Upper lobe of left lung (tissue), 6 donors: ENCODE measurements around the gene ADCY9. TPM values are rescaled to one million over a fixed set of nuclear protein-coding genes. Genes with fewer than 3 reads are reported as not detected.
"Not testable (repeated sequence)": the region's sequence is repeated elsewhere in the genome, so short reads cannot be mapped to it uniquely, and the experiment has no call there.

Experiments
- ATAC-seq, 2 donors: fragments of 200-7000 bp; cut with Tn5 transposase; one replicate each; pipeline ENCODE4 v1.9.1; 2022; ENCODE audit warnings: mild to moderate bottlenecking in 2 of 2, moderate library complexity in 2 of 2; ENCODE audit not compliant: low FRiP score in 2 of 2
- DNase-seq, 2 donors: peaks; one replicate each; pipeline ENCODE4 v3.0.0-alpha.2; 2019 to 2020
- H3K27ac ChIP-seq, 4 donors: fragments of 200-600 bp; sonication (generic); one replicate each; pipeline ENCODE4 v1.5.1; 2016 to 2019
- H3K27me3 ChIP-seq, 4 donors: fragments of 200-600 bp; sonication (generic); one replicate each; pipeline ENCODE4 v1.5.1; 2017 to 2019
- H3K36me3 ChIP-seq, 4 donors: fragments of 200-600 bp; sonication (generic); one replicate each; pipeline ENCODE4 v1.5.1; 2016 to 2019
- H3K4me1 ChIP-seq, 4 donors: fragments of 200-600 bp; sonication (generic); one replicate each; pipeline ENCODE4 v1.5.1; 2018 to 2019
- H3K4me3 ChIP-seq, 4 donors: fragments of 200-600 bp; sonication (generic); one replicate each; pipeline ENCODE4 v1.5.1; 2017 to 2019; ENCODE audit warnings: mild to moderate bottlenecking in 2 of 4, moderate library complexity in 1 of 4
- H3K9me3 ChIP-seq, 4 donors: fragments of 200-600 bp; sonication (generic); one replicate each; pipeline ENCODE4 v1.5.1; 2018 to 2019
- CTCF ChIP-seq, 6 experiments: fragments of 450-650 bp in 4 of 6; fragments of 200-600 bp in 2 of 6; sonication (generic) in 2 of 6; IDR thresholded peaks; one replicate each; pipeline ENCODE4 v1.5.1; 2016 to 2019; ENCODE audit warnings: antibody characterized with exemption in 6 of 6
- EP300 ChIP-seq, 4 donors: sonication (generic); formaldehyde crosslinking; IDR thresholded peaks; one replicate each; pipeline ENCODE4 v1.5.1; 2017; ENCODE audit warnings: antibody characterized with exemption in 4 of 4, control low read depth in 2 of 4
- POLR2A ChIP-seq, 4 donors: fragments of 450-650 bp; IDR thresholded peaks; one replicate each; pipeline ENCODE4 v1.5.1; 2016 to 2017; ENCODE audit warnings: antibody characterized with exemption in 4 of 4, mild to moderate bottlenecking in 2 of 4
- POLR2AphosphoS5 ChIP-seq, 2 donors: sonication (generic); formaldehyde crosslinking; IDR thresholded peaks; one replicate each; pipeline ENCODE4 v1.5.1; 2017; ENCODE audit warnings: antibody characterized with exemption in 2 of 2
- WGBS, 2 donors: methylation state at CpG; one replicate each; pipeline ENCODE4 v1.1.5; 2017 to 2018; 5-methylcytosine and 5-hydroxymethylcytosine counted together
- total RNA-seq, 6 donors: library from RNA; depleted of rRNA in 4 of 6; stranded (reverse); fragments of >200 nt in 4 of 6; gene quantifications; one replicate each; pipeline versions ENCODE4 v1.1.0 to v1.2.1, GENCODE V29; 2016 to 2021
- donor health status: DM: no; HTN: no; CAD: no; lungs with moderate emphysema.
- donor health status: DM: no; HTN: yes; CAD: no; lungs with severe emphysema.

Gene ADCY9
- total RNA-seq, 6 donors from 2014 or later = 46.0 to 80.7 (median 68.4) TPM

- 91% methylated on average over 4 of the region's 4 CpGs for WGBS, 2 donors
- ATAC-seq = no peak
- H3K9me3 ChIP-seq = no peaks in the 10 kb centered on the region
- no peaks in the 10 kb centered on the region for H3K27me3 ChIP-seq
- TF ChIP-seq CTCF (IDR thresholded peaks at IDR 0.05) (no peak), POLR2AphosphoS5 (IDR thresholded peaks at IDR 0.05) (no peak), POLR2A (IDR thresholded peaks at IDR 0.05) (no peak), EP300 (IDR thresholded peaks at IDR 0.05) (no peak)
- no peak overlapping the region for H3K4me3 ChIP-seq
- no peaks in the 10 kb centered on the region for H3K4me1 ChIP-seq
- no peak for DNase-seq
- H3K36me3 ChIP-seq = no peaks in the 10 kb centered on the region
- H3K27ac ChIP-seq = no peak overlapping the region
Observed at GRCh38 chr16:4157376-4157825, 41.2 kb upstream of the ADCY9 start.

- H3K27me3 ChIP-seq, H3K36me3 ChIP-seq, H3K4me3 ChIP-seq, H3K4me1 ChIP-seq, ATAC-seq, H3K9me3 ChIP-seq, DNase-seq, H3K27ac ChIP-seq: not testable (repeated sequence)
- WGBS, 2 donors = 84 to 86% methylated on average over 3 of the region's 3 CpGs
Observed at GRCh38 chr16:4156503-4156902, 40.3 kb upstream of the ADCY9 start.

GRCh38 chr16:4153364-4153763 is 37.1 kb upstream of the ADCY9 start:
- DNase-seq, ATAC-seq, H3K27me3 ChIP-seq, H3K9me3 ChIP-seq, H3K36me3 ChIP-seq, H3K4me3 ChIP-seq, H3K4me1 ChIP-seq, H3K27ac ChIP-seq: not testable (repeated sequence)
- 87 to 93% methylated on average over 13 of the region's 13 CpGs for WGBS, 2 donors

GRCh38 chr16:4152267-4152666 is 36.0 kb upstream of the ADCY9 start:
- no peak for DNase-seq
- Histone ChIP-seq H3K4me3 (no peak overlapping the region), H3K36me3 (no peaks in the 10 kb centered on the region), H3K27ac (no peak overlapping the region), H3K4me1 (no peaks in the 10 kb centered on the region), H3K27me3 (no peaks in the 10 kb centered on the region), H3K9me3 (no peaks in the 10 kb centered on the region)
- peak in 1 of 2 donors; percentile 16 for ATAC-seq
- TF ChIP-seq EP300 (IDR thresholded peaks at IDR 0.05) (no peak), POLR2AphosphoS5 (IDR thresholded peaks at IDR 0.05) (no peak), CTCF (IDR thresholded peaks at IDR 0.05) (no peak), POLR2A (IDR thresholded peaks at IDR 0.05) (no peak)
- 71 to 80% methylated on average over 4 to 5 of the region's 5 CpGs for WGBS, 2 donors

GRCh38 chr16:4147236-4147635 is 31.0 kb upstream of the ADCY9 start:
- ATAC-seq (peak in 1 of 2 donors; percentile 40), DNase-seq (no peak)
- Histone ChIP-seq H3K27ac (no peak overlapping the region), H3K27me3 (no peaks in the 10 kb centered on the region), H3K4me1 (no peaks in the 10 kb centered on the region), H3K4me3 (no peak overlapping the region), H3K9me3 (no peaks in the 10 kb centered on the region), H3K36me3 (no peaks in the 10 kb centered on the region)
- WGBS, 2 donors = 89 to 90% methylated on average over 10 of the region's 10 CpGs
- TF ChIP-seq CTCF (IDR thresholded peaks at IDR 0.05) (no peak), POLR2A (IDR thresholded peaks at IDR 0.05) (no peak), EP300 (IDR thresholded peaks at IDR 0.05) (no peak), POLR2AphosphoS5 (IDR thresholded peaks at IDR 0.05) (no peak)

- 59 to 81% methylated on average over 5 of the region's 5 CpGs for WGBS, 2 donors
- no peaks in the 10 kb centered on the region for H3K36me3 ChIP-seq
- ATAC-seq (peak in 1 of 2 donors; percentile 87), DNase-seq (no peak)
- no peak overlapping the region for H3K27ac ChIP-seq
- H3K27me3 ChIP-seq = no peaks in the 10 kb centered on the region
- no peak overlapping the region for H3K4me3 ChIP-seq
- no peaks in the 10 kb centered on the region for H3K4me1 ChIP-seq
- TF ChIP-seq POLR2A (IDR thresholded peaks at IDR 0.05) = no peak
- no peak for TF ChIP-seq EP300 (IDR thresholded peaks at IDR 0.05)
- TF ChIP-seq POLR2AphosphoS5 (IDR thresholded peaks at IDR 0.05) = no peak
- TF ChIP-seq CTCF (IDR thresholded peaks at IDR 0.05) = no peak
- no peaks in the 10 kb centered on the region for H3K9me3 ChIP-seq
Observed at GRCh38 chr16:4142268-4142667, 26.0 kb upstream of the ADCY9 start.
